GM12891 (cell line): ENCODE results near the gene DPRX.

Source experiments
- PAX5 ChIP-seq: IDR thresholded peaks from 2 replicates; pipeline ENCODE4 v1.6.1; 2011; ENCODE audit warnings: low read length, moderate library complexity, mild to moderate bottlenecking; ENCODE audit not compliant: insufficient read depth, severe bottlenecking
- POLR2A ChIP-seq: IDR thresholded peaks from 2 replicates; pipeline ENCODE4 v1.6.1; 2011; ENCODE audit warnings: low read depth, low read length, control low read depth
- POLR2AphosphoS5 ChIP-seq: IDR thresholded peaks from 2 replicates; pipeline ENCODE4 v1.6.1; 2011; ENCODE audit warnings: low read depth, low read length, control low read depth
- POU2F2 ChIP-seq: IDR thresholded peaks from 2 replicates; pipeline ENCODE4 v1.6.1; 2011; ENCODE audit warnings: low read depth, mild to moderate bottlenecking, control low read depth, low read length, moderate library complexity
- SPI1 ChIP-seq: IDR thresholded peaks from 2 replicates; pipeline ENCODE4 v1.6.1; 2011; ENCODE audit warnings: low read depth, low read length, control low read depth
- TAF1 ChIP-seq: IDR thresholded peaks from 2 replicates; pipeline ENCODE4 v1.6.1; 2011; ENCODE audit warnings: low read depth, low read length, control low read depth

GRCh38 chr19:53594811-53595509, 36.8 kb upstream of the DPRX start:
- TF ChIP-seq POLR2A (no peak), POLR2AphosphoS5 (no peak), POU2F2 (no peak), TAF1 (no peak), SPI1 (no peak), PAX5 (no peak)
